ENCODE measurements around the gene ZNF76.

ZNF76 gene

DNA sequence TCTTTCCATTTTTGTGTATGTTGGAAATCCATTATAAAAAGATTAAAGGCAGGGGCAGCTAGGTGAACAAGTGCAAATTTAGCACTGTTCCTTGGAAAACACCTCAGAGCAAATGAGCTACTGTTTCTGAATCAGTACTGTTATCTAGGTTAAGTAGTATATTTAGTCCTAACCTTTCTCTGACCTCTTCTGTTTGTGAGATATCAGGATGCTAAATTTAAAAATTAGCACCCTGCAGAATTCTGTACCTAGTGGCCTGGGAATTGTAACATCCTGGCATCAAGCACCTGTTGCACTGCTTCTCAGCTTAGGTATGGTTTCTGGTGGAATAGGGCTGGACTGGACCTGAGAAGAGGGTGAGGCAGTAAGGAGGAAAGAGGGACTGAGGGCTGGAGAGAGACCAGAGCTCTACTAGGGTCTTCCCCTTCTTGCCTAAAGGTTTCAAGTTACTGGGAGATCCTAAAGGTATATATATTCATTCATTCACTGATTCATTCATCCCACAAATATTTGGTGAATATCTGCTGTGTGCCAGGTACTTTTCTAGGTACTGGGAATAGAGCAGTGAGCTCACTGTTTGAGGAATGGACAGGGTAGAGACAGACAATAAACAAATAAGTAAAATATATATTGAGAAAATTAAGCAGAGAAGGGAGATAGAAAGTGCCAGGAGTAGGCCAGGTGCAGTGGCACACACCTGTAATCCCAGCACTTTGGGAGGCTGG, 5.2 kb downstream of the ZNF76 start:
- FAIRE-seq = no peak
- no peak for DNase-seq (ENCODE audit: insufficient read length, low spot score)

GRCh38 chr6:35265523-35265922, 6.0 kb downstream of the ZNF76 start:
- FAIRE-seq (no peak), DNase-seq (ENCODE audit: insufficient read length, low spot score) (no peak)

DNA sequence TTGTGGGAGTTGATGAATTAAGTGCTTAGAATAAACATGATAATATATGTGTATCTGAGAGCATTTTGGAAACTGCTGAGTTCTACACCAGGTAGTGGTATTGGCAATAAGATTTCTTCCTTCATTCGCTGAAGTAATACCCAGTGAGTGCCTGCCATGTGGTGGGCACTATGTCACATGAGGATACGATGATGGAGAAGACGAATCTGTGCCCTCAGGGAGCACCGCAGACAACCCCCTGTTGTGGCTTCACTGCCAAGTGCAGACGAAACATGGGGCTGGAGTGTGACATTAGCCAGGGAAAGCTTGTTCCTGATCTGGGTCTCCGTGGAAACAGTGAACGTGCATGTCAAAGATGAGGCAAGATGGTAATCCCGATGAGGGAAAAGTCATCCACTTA, 7.9 kb downstream of the ZNF76 start:
- no peak for DNase-seq (ENCODE audit: insufficient read length, low spot score)
- FAIRE-seq = no peak

DNA sequence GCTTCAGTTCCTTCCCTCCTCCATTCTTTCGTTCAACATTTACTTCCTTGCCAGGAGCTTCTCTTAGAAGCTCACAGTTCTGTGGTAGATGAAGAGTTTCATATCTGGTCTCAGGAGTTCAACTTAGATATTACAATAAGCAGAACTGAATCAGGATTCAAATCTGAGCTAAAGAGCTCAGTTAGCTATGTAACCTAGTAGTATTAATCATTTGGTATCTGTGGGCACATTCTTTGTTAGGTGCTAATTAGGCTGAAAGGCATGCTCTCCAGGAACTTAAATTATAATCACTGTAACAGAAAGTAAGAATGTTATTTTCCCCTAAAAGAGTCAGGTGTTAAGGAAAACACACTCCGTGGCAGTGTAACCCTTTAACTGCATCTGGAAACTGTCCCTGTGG, 8.4 kb downstream of the ZNF76 start:
- DNase-seq (ENCODE audit: insufficient read length, low spot score) (no peak), FAIRE-seq (no peak)

GRCh38 chr6:35272005-35272404, 12.5 kb downstream of the ZNF76 start:
- DNase-seq (ENCODE audit: insufficient read length, low spot score) (no peak), FAIRE-seq (no peak)

- DNase-seq (ENCODE audit: insufficient read length, low spot score) (no peak), FAIRE-seq (no peak)
Measured at GRCh38 chr6:35273822-35274559, 14.5 kb downstream of the ZNF76 start.

DNA sequence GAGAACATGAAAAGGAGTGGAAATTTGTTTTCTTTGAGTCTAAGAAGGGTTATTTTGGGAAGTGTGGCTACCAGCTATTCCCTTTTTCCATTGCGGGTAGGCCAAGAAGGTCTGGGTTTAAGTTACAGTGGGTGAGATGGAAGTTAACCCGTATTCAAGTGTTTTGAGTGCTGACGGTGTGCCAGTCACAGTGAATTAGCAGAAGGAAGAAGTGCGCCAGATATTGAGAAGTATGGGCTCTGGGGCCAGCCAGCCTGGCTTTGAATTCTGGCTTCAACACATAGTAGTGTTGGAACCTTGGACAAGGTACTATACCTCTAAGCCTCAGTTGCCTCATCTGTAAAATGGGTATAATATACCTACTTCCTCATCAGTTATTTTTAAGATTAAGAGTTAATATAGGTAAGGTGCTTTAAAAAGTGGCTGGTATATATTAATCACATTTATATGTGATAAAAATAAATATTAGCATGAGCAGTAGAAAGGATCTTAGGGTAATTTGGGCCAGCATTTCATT, 16.3 kb downstream of the ZNF76 start:
- DNase-seq (ENCODE audit: insufficient read length, low spot score) = no peak
- no peak for FAIRE-seq

DNA sequence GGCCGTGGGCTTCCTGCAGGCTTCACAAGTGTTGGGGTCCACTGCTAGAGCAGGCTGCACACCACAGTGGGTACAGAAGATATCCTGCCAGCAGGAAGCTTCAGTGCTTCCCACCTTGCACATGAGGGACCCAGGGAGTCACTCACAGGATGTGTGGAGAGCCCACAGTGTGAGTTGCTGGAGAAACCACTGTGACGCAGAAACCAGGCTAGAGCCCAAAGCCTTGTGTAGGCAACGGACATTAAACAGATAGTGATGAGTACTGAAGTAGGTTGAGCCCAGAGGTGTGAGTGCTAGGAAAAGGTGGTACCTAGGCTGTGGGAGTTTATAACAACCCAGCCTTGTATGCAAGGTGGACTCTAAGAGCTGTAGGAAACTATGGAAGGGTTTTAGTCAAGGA, 19.2 kb downstream of the ZNF76 start:
- no peak for FAIRE-seq
- no peak for DNase-seq (ENCODE audit: insufficient read length, low spot score)

GRCh38 chr6:35280903-35281302, 21.4 kb downstream of the ZNF76 start:
- no peak for FAIRE-seq

GRCh38 chr6:35282472-35282871, 22.9 kb downstream of the ZNF76 start:
- DNase-seq (ENCODE audit: insufficient read length, low spot score) (no peak), FAIRE-seq (no peak)

More at GRCh38 chr6:35280903-35281302, 21.4 kb downstream of the ZNF76 start:
- DNase-seq (ENCODE audit: insufficient read length, low spot score) = no peak

- FAIRE-seq = no peak
- no peak for DNase-seq (ENCODE audit: insufficient read length, low spot score)
Measured at GRCh38 chr6:35283361-35283760, 23.8 kb downstream of the ZNF76 start.

- DNase-seq (ENCODE audit: insufficient read length, low spot score) = no peak
Measured at GRCh38 chr6:35287671-35288396, 28.3 kb downstream of the ZNF76 start.

DNA sequence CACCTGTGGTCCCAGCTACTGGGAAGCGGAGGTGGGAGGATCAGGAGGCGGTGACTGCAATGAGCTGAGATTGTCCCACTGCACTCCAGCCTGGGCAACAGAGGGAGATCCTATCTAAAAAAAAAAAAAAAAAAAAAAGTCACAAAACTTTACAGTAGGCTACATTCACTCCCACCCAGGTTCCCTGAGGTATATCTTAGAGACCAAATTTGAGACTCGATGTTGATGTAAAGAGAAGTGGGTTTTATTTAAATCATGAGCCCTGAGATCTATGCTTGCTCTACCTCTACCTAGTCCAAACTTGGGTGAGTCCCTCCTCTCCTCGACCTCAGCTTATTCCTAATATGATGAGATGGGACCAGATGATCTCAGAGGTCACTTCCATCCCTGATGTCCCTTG, 29.3 kb downstream of the ZNF76 start:
- no peak for FAIRE-seq
- no peak for DNase-seq (ENCODE audit: insufficient read length, low spot score)

More at GRCh38 chr6:35287671-35288396, 28.3 kb downstream of the ZNF76 start:
- no peak for FAIRE-seq

DNA sequence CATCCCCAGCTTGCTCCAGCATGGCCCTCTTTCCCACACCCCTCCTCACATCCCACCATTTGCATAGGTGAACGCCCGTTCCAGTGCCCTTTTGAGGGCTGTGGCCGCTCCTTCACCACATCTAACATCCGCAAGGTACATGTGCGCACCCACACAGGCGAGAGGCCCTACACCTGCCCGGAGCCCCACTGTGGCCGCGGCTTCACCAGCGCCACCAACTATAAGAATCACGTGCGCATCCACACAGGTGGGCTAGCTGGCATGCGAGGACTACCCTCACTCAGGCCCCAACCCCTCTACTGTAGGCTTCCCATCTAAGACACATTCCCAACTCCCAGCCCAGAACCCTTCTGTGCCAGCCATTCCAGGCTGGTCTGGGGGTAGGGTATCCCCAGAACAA, 32.0 kb downstream of the ZNF76 start:
- DNase-seq (ENCODE audit: insufficient read length, low spot score) (no peak), FAIRE-seq (no peak)

DNA sequence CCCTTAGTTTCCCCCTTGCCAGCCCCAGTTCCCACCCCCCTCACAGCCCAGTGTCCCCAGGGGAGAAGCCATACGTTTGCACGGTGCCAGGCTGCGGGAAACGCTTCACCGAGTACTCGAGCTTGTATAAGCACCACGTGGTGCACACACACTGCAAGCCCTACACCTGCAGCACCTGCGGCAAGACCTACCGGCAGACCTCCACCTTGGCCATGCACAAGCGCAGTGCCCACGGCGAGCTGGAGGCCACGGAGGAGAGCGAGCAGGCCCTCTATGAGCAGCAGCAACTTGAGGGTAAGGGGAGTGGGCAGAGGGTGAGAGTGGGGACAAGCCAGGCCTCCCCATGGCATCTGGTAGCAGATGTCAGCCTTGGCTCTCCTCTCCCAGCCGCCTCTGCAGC, 33.0 kb downstream of the ZNF76 start:
- DNase-seq (ENCODE audit: insufficient read length, low spot score) = no peak
- no peak for FAIRE-seq

GRCh38 chr6:35293681-35294080, 34.1 kb downstream of the ZNF76 start:
- DNase-seq (ENCODE audit: insufficient read length, low spot score) = no peak
- FAIRE-seq = no peak

DNA sequence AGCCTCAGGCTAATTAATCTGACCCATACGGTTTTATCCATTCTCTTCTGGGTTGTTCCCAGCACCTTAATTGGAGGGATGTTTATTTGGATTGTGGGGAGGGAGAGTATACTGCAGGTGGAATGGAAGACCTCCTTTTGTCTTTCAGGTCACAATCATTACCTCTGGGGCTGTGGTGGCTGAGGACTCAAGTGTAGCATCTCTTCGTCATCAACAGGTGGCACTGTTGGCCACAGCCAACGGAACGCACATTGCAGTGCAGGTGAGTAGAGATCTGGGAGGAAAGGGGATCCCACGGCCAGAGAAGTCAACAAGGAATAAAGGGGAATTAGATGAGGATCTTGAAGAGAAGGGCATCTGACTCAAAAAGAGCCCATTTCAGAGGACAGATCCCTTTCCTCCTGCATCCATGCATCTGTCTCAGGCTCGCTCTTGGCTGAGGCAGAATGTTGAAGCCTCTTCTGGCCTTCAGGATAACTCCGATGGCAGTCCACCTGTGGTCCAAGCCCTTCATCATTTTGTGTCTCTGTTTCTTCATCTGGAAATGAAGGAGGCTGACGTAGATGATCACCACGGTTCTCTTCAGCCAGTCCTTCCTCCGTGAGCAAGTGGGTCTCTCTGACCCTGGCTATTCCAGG, 34.9 kb downstream of the ZNF76 start:
- DNase-seq (ENCODE audit: insufficient read length, low spot score) (no peak), FAIRE-seq (peak; percentile 88)

GRCh38 chr6:35295036-35295435, 35.5 kb downstream of the ZNF76 start:
- no peak for FAIRE-seq
- DNase-seq (ENCODE audit: insufficient read length, low spot score) = no peak

- no peak for FAIRE-seq
Measured at GRCh38 chr6:35295521-35296315, 36.2 kb downstream of the ZNF76 start.

DNA sequence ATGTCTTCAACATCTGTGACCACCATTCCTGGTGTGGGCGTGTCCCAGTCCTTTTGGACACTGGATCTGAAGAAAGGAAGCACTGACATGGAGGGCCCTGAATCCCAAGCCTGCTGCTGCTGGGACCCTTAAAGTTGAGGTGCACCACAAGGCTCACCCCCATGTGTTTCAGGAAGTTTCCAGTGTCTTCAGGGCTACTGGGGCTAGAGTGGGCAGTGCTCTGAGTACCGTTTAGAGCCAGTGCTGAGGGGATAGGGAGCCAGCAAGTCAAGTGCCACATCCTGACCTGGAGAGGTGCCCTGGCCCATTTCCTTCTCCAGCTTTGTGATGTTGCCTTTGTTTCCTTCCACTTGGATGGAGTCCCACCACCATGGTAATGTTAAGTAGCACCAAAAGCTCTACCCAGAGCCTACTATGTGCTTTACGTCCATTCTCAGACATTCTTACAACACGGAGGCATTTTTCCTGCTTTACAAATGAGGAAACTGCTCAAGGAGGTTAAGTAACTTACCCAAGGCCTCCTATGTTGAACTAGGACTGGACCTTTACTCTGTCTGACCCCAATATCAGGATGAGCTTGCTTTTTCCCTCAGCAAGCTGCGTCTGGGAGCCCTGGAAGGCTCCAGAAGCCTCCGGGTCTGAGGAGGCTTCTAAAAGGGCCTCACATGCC, 37.5 kb downstream of the ZNF76 start:
- no peak for FAIRE-seq
- no peak for DNase-seq (ENCODE audit: insufficient read length, low spot score)

More at GRCh38 chr6:35295521-35296315, 36.2 kb downstream of the ZNF76 start:
- DNase-seq (ENCODE audit: insufficient read length, low spot score) = no peak
